ENCODE measurements around the gene KCNA3. TPM values are rescaled to one million over a fixed set of nuclear protein-coding genes. Genes with fewer than 3 reads are reported as not detected.

KCNA3 gene
- total and polyA plus RNA-seq, 9 donors: 0.07 to 0.44 (median 0.21) TPM

DNA sequence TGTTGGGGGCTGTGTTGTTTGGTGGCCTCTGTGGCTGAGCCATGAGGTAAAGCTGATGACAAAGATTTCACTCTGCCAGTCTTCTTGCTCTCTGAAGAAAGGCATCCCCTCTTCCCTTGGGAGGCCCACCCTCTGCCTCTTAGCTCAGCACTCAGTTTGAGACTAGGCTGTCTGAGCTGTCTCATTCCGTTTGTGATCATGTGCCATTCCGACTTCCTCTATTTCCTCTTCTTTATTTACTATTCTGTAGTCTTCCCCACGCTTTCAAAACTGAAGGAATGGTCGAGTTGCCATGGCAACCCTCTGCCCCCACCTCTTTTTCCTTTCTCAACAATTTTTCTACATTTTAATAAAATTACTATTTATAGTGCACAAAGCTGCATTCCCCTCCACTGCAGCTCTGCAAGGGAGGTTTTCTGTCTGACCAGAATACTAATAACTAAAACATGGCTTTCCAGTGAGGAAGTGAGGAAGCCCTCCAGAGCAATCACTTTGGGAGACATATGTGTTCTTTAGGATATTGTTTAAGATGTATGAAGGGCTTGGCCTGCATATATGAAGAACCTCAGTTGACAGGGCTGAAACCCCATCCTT lies 30.8 kb downstream of the KCNA3 start:
- DNase-seq: peak; percentile 32
- H3K27me3 ChIP-seq (ENCODE audit: control insufficient read depth, insufficient read depth, low read length): no peaks in the 10 kb centered on the region
- H3K36me3 ChIP-seq (ENCODE audit: control insufficient read depth, insufficient read depth, low read length): no peaks in the 10 kb centered on the region
- H3K9me3 ChIP-seq (replicated peaks; ENCODE audit: control insufficient read depth, low read depth, low read length): no peaks in the 10 kb centered on the region
- no peak overlapping the region for H3K4me3 ChIP-seq (ENCODE audit: low read length)
- H3K4me1 ChIP-seq (ENCODE audit: control insufficient read depth, insufficient read depth, low read length): no peaks in the 10 kb centered on the region
- H3K27ac ChIP-seq (ENCODE audit: low read length): no peak overlapping the region
- WGBS (ENCODE audit: insufficient coverage): 47% methylated on average over 3 of the region's 4 CpGs

DNA sequence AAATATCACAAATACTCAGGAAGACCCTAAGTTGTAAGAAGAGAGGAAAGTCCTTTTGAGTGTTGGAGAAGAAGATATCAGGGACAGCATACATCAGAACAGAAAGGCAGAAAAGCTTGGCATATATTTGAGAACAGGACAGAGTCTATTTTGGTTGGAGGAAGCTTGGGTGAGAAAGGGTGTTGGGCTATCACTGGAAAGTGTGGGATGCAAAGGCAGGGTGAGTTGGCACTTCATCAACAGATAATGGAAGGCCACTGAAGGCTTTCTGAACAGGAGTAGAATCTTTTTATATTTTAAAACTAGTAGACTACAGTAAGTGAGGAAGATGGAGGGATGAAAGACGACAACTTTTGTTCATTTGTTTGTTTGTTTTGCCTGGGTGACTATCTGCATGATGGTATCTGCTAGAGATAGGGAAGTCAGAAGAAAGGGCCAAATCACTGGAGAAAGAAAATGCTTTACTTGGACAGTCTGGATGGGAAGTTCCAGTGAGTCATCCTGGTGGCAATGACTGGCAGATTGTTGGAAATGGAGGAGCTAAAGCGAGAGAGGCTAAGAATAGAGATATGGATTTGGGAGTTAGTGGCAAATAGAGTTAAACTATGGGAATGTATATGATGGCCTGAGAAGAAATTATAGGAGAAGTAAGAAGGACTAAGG lies 34.9 kb downstream of the KCNA3 start:
- H3K4me1 ChIP-seq (ENCODE audit: control insufficient read depth, insufficient read depth, low read length): peaks cover 15% of the 10 kb centered on the region
- no peaks in the 10 kb centered on the region for H3K9me3 ChIP-seq (replicated peaks; ENCODE audit: control insufficient read depth, low read depth, low read length)
- no peak for DNase-seq
- H3K27me3 ChIP-seq (ENCODE audit: control insufficient read depth, insufficient read depth, low read length): peaks cover 2% of the 10 kb centered on the region
- H3K27ac ChIP-seq (ENCODE audit: low read length): no peak overlapping the region
- 73% methylated on average over 2 of the region's 2 CpGs for WGBS (ENCODE audit: insufficient coverage)
- H3K4me3 ChIP-seq (ENCODE audit: low read length): no peak overlapping the region
- no peaks in the 10 kb centered on the region for H3K36me3 ChIP-seq (ENCODE audit: control insufficient read depth, insufficient read depth, low read length)

DNA sequence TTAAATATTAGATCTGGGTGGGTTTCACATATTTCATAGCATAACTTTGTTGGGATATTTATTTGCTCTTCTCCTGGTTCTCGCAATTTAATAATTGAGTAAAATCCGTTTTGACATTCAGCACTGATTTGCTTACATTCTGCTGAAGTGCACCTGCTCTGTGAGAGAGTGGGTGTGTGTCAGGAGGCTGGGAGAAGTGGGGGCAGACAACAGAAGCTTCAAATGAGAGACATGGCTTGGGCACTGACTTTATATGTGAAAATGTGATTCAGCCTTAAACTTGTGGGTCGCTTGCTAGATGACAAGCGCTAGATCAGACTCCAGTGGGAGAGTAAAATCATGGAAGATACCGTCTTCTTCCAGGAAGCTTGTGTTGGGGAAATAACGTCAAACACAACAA lies 36.2 kb downstream of the KCNA3 start:
- DNase-seq: no peak
- Histone ChIP-seq H3K27ac (ENCODE audit: low read length) (no peak overlapping the region), H3K27me3 (ENCODE audit: control insufficient read depth, insufficient read depth, low read length) (peaks cover 2% of the 10 kb centered on the region), H3K9me3 (replicated peaks; ENCODE audit: control insufficient read depth, low read depth, low read length) (no peaks in the 10 kb centered on the region), H3K4me1 (ENCODE audit: control insufficient read depth, insufficient read depth, low read length) (peaks cover 27% of the 10 kb centered on the region), H3K4me3 (ENCODE audit: low read length) (no peak overlapping the region), H3K36me3 (ENCODE audit: control insufficient read depth, insufficient read depth, low read length) (no peaks in the 10 kb centered on the region)
- WGBS (ENCODE audit: insufficient coverage): 83% methylated on average over 2 of the region's 6 CpGs

DNA sequence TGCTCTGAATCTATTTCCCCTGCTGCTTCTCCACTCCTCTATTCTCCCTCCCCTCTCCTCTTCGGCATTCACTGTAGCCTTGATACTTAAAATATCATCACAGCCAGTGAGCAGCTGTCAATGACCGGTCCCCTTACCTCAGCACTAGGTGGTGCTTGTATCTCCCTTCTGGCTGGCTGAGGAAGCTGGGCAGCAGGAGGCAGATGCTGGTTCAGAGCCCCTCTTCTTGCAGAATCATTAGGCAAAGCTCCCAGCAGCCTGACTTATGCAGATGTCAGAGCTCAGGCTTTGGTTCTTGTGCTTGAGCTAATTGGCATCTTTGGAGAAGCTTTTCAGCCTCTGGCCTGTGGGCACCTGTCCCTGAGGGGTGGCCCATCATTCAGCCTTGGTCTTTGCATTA lies 36.7 kb downstream of the KCNA3 start:
- Histone ChIP-seq H3K9me3 (replicated peaks; ENCODE audit: control insufficient read depth, low read depth, low read length) (no peaks in the 10 kb centered on the region), H3K4me3 (ENCODE audit: low read length) (no peak overlapping the region), H3K36me3 (ENCODE audit: control insufficient read depth, insufficient read depth, low read length) (no peaks in the 10 kb centered on the region), H3K4me1 (ENCODE audit: control insufficient read depth, insufficient read depth, low read length) (peaks cover 30% of the 10 kb centered on the region), H3K27ac (ENCODE audit: low read length) (no peak overlapping the region), H3K27me3 (ENCODE audit: control insufficient read depth, insufficient read depth, low read length) (peaks cover 2% of the 10 kb centered on the region)
- WGBS (ENCODE audit: insufficient coverage): 60% methylated on average over 1 of the region's 2 CpGs
- no peak for DNase-seq

DNA sequence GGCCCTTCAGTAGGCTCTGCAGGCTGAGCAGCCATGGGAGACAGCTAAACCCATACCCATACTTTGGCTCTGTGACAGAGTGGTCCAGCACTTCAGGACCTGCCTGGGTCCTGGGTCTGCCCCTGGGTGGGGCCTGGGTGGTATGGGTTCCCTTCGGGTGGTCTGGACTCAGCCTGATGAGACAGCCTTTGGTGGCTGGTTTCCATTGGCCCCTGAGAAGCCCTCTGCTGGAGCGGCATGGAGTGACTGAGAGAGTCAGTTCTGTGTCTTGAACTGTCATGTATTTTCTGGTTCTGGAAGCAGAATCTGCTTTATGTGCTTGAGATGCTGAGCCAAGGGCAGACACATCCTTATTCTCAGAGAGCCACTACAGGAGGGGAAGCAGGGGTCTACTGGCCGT lies 37.3 kb downstream of the KCNA3 start:
- Histone ChIP-seq H3K4me1 (ENCODE audit: control insufficient read depth, insufficient read depth, low read length) (peaks cover 30% of the 10 kb centered on the region), H3K27ac (ENCODE audit: low read length) (no peak overlapping the region), H3K4me3 (ENCODE audit: low read length) (no peak overlapping the region), H3K9me3 (replicated peaks; ENCODE audit: control insufficient read depth, low read depth, low read length) (no peaks in the 10 kb centered on the region), H3K36me3 (ENCODE audit: control insufficient read depth, insufficient read depth, low read length) (no peaks in the 10 kb centered on the region), H3K27me3 (ENCODE audit: control insufficient read depth, insufficient read depth, low read length) (peaks cover 2% of the 10 kb centered on the region)
- DNase-seq: no peak
- whole genome bisulfite sequencing (ENCODE audit: insufficient coverage): 46% methylated on average over 2 of the region's 3 CpGs

DNA sequence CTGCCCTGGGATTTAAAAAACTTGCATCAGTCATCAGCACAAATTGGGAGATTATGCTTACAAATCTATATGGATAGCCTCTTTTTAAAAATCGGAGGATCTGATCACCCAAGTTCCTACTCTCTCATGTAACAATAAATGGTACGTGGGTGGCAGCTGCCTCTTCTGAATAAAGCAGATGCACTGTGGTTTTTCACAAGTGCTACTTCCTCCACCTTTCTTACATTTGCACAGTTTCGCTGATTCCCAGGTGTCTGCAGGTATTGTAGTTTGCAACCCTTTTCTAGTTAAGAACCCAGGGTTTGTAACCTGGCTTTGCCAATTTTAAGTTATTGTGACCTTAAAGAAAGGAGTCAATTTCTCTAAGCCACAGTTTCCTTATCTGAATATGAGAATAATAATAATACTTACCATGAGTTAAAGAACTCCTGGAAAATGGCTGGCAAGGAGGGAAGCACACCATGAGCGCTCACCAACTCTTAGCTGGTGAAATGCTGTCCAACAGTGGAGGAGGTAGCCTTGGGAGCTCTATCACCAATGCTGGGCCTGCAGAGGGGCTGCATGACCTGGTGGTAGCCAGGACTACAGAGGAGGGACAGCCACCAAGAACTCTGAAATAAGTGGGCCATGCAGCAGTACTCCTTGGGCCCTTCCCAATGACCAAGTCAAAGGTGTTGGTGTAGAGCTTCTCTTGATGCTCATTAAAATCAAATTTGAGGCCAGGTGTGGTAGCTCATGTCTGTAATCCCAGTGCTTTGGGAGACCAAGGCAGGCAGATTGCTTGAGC lies 38.4 kb downstream of the KCNA3 start:
- WGBS (ENCODE audit: insufficient coverage): 79% methylated on average over 1 of the region's 4 CpGs
- no peaks in the 10 kb centered on the region for H3K9me3 ChIP-seq (replicated peaks; ENCODE audit: control insufficient read depth, low read depth, low read length)
- no peak overlapping the region for H3K4me3 ChIP-seq (ENCODE audit: low read length)
- H3K27me3 ChIP-seq (ENCODE audit: control insufficient read depth, insufficient read depth, low read length): peaks cover 6% of the 10 kb centered on the region
- DNase-seq: no peak
- peaks cover 30% of the 10 kb centered on the region for H3K4me1 ChIP-seq (ENCODE audit: control insufficient read depth, insufficient read depth, low read length)
- no peaks in the 10 kb centered on the region for H3K36me3 ChIP-seq (ENCODE audit: control insufficient read depth, insufficient read depth, low read length)
- H3K27ac ChIP-seq (ENCODE audit: low read length): no peak overlapping the region

DNA sequence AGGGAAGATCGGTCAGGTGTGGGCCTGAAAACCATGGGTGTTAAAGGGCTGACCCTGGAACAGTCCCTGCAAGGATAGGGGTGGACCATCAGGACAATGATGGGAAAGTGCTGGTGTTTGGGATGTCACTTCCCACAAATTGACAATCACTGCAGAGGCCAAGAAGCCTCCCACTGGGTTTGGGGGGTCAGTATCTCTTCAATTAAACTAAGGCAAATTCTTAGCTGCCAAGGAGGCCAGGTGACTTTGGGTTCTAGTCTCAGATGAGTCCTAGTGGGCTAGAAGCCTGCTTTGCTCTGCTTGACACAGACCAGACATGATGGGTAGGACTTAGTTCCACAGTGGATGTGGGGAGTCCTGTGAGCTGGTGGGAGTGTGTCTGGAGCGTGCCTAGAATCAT lies 39.3 kb downstream of the KCNA3 start:
- no peak overlapping the region for H3K4me3 ChIP-seq (ENCODE audit: low read length)
- H3K9me3 ChIP-seq (replicated peaks; ENCODE audit: control insufficient read depth, low read depth, low read length): no peaks in the 10 kb centered on the region
- no peak for DNase-seq
- WGBS (ENCODE audit: insufficient coverage): 71% methylated on average over 2 of the region's 2 CpGs
- no peak overlapping the region for H3K27ac ChIP-seq (ENCODE audit: low read length)
- H3K27me3 ChIP-seq (ENCODE audit: control insufficient read depth, insufficient read depth, low read length): peaks cover 11% of the 10 kb centered on the region
- peaks cover 32% of the 10 kb centered on the region for H3K4me1 ChIP-seq (ENCODE audit: control insufficient read depth, insufficient read depth, low read length)
- no peaks in the 10 kb centered on the region for H3K36me3 ChIP-seq (ENCODE audit: control insufficient read depth, insufficient read depth, low read length)

DNA sequence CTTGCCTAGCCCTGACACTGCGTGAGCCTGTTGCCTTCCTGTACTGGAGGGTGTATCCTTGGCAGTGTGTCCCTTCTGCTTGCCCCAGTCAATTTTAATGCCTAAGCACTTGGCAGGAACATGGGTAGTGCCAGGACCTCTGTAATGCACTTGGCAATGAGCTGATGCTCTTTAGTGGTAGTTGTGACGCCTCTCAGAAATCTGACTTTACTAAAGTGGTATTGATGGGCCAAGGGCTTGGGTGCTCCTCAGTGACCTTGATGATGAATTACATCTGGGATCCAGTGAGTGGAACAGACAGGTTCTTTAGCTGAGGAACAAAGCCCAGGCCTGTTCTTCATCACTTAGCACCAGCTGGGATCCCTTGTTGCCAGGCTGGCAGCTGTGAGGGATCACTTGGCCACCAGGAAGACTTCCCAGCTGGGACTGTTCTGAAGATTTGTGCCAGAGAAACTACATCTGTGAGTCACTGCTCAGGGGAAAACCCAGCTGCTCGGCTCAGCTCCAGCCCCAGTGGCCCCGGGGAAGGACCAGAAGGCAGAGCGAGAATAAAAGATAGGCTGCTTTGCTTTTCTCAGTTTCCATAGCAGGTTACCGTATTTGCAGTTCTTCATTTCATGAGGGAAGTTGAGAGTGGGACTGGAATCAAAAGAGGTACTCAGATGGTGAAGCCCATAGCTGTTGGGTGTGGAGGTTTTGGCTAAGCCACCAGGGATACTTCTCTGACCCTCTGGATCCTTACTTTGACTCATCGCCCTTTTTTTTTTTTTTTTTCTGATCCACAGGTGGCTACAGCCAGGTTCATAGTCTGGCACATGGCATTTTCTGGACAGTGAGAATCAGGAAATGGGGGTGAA lies 40.1 kb downstream of the KCNA3 start:
- no peaks in the 10 kb centered on the region for H3K36me3 ChIP-seq (ENCODE audit: control insufficient read depth, insufficient read depth, low read length)
- DNase-seq: peak; percentile 88
- WGBS (ENCODE audit: insufficient coverage): 49% methylated on average over 6 of the region's 7 CpGs
- peaks cover 11% of the 10 kb centered on the region for H3K27me3 ChIP-seq (ENCODE audit: control insufficient read depth, insufficient read depth, low read length)
- peak overlapping the region; percentile 7 for H3K27ac ChIP-seq (ENCODE audit: low read length)
- no peak overlapping the region for H3K4me3 ChIP-seq (ENCODE audit: low read length)
- H3K4me1 ChIP-seq (ENCODE audit: control insufficient read depth, insufficient read depth, low read length): peaks cover 32% of the 10 kb centered on the region
- H3K9me3 ChIP-seq (replicated peaks; ENCODE audit: control insufficient read depth, low read depth, low read length): no peaks in the 10 kb centered on the region

DNA sequence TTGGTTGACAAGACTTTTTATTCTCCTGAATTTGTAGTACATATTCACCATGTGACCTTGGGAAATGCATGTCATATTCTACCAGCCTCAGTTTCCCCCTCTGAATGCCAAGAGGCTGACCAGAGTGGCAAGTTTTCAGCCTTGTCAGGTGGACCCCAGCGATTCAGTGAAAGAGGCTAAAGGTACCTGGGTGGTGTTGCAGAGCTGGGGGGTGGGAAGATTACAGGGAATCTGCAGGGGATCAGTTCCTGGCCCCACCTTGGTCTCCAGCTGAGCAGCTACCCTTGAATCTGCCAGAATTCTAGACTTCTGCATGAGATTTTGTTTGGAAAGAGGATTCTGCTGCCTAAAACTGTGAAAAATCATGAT lies 40.7 kb downstream of the KCNA3 start:
- H3K27ac ChIP-seq (ENCODE audit: low read length): no peak overlapping the region
- 88% methylated on average over 1 of the region's 1 CpG for WGBS (ENCODE audit: insufficient coverage)
- H3K27me3 ChIP-seq (ENCODE audit: control insufficient read depth, insufficient read depth, low read length): peaks cover 11% of the 10 kb centered on the region
- no peaks in the 10 kb centered on the region for H3K9me3 ChIP-seq (replicated peaks; ENCODE audit: control insufficient read depth, low read depth, low read length)
- H3K4me1 ChIP-seq (ENCODE audit: control insufficient read depth, insufficient read depth, low read length): peaks cover 32% of the 10 kb centered on the region
- H3K36me3 ChIP-seq (ENCODE audit: control insufficient read depth, insufficient read depth, low read length): no peaks in the 10 kb centered on the region
- no peak for DNase-seq
- no peak overlapping the region for H3K4me3 ChIP-seq (ENCODE audit: low read length)

DNA sequence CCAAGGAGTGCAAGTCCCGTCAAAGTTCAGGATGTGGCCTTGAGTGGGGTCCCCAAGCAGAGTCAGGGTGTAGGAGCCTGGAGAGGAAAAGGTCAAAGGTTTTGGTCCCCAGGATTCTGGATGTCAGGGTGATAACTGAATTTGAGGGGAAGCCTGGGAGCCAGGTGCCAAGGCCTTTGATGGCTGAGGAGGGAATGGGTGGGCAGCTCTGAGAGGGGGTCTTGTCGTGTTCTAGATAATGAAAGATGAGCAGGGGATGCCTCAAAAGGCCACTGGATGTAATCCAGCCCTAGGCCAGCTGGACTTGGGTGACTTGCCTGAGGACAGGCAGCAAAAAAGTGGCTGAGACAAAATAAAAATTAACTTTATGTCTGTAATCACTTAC lies 41.1 kb downstream of the KCNA3 start:
- no peaks in the 10 kb centered on the region for H3K36me3 ChIP-seq (ENCODE audit: control insufficient read depth, insufficient read depth, low read length)
- no peak for DNase-seq
- peaks cover 32% of the 10 kb centered on the region for H3K4me1 ChIP-seq (ENCODE audit: control insufficient read depth, insufficient read depth, low read length)
- no peak overlapping the region for H3K4me3 ChIP-seq (ENCODE audit: low read length)
- no peak overlapping the region for H3K27ac ChIP-seq (ENCODE audit: low read length)
- 55% methylated on average over 2 of the region's 2 CpGs for WGBS (ENCODE audit: insufficient coverage)
- H3K9me3 ChIP-seq (replicated peaks; ENCODE audit: control insufficient read depth, low read depth, low read length): no peaks in the 10 kb centered on the region
- H3K27me3 ChIP-seq (ENCODE audit: control insufficient read depth, insufficient read depth, low read length): peaks cover 11% of the 10 kb centered on the region

Measured in muscle of leg (tissue), 11 donors.